Adipocyte (in vitro differentiated cells): ENCODE measurements around the gene STEAP4.
A peak's percentile ranks its signal among the peaks of the same experiment; 100 is the strongest.

Source experiments
- DNase-seq: peaks from one replicate; pipeline ENCODE4 v3.0.0-alpha.2; 2015; ENCODE audit warnings: low read depth
- H3K27me3 ChIP-seq: replicated peaks from 2 replicates; pipeline ENCODE4 v1.7.0; 2013; ENCODE audit warnings: mild to moderate bottlenecking, low read length, moderate library complexity; ENCODE audit not compliant: control insufficient read depth, insufficient read depth
- H3K36me3 ChIP-seq: 2 replicates; pipeline ENCODE4 v1.7.0; 2013; ENCODE audit warnings: low read length, mild to moderate bottlenecking, moderate library complexity; ENCODE audit not compliant: control insufficient read depth, insufficient read depth, severe bottlenecking
- H3K4me1 ChIP-seq: 2 replicates; pipeline ENCODE4 v1.7.0; 2013; ENCODE audit warnings: mild to moderate bottlenecking, low read length, moderate library complexity; ENCODE audit not compliant: control insufficient read depth, insufficient read depth
- H3K4me3 ChIP-seq: 2 replicates; pipeline ENCODE4 v1.7.0; 2013; ENCODE audit warnings: mild to moderate bottlenecking, low read length, moderate library complexity
- H3K9ac ChIP-seq: 2 replicates; pipeline ENCODE4 v1.7.0; 2013; ENCODE audit warnings: mild to moderate bottlenecking, low read length, moderate library complexity
- H3K9me3 ChIP-seq: 2 replicates; pipeline ENCODE4 v1.7.0; 2013; ENCODE audit warnings: mild to moderate bottlenecking, low read length, moderate library complexity; ENCODE audit not compliant: control insufficient read depth

The STEAP4 gene

DNA sequence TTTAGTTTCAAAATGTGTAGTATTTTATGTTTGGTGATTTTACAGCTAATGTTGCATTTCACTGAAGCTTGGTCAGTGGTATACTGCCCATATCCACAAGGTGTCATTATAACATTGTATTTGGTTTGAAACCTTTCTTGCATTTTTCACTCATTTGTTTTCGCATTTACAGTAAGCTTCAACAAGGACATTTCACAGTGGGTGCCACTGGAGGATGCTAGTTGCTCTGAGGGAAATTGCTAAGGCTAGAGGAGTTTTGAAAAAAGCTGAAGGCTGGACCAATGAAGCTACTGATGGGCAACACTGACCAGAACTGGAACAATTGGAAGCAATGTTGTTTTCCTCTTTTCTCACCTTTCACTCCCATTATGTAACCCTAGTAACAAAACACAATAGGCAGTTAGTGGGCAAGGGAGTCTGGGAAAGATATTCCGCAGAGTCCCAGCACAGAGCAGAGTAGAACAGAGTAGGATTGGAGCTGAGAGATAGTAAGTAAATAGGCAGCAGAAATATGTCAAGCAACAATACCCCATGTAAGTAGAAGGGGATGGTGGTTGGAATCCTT, 63.3 kb downstream of the STEAP4 start:
- no peaks in the 10 kb centered on the region for H3K9me3 ChIP-seq
- no peaks in the 10 kb centered on the region for H3K36me3 ChIP-seq
- H3K4me3 ChIP-seq = no peak overlapping the region
- no peak overlapping the region for H3K9ac ChIP-seq
- no peaks in the 10 kb centered on the region for H3K4me1 ChIP-seq
- peak; percentile 74 for DNase-seq
- no peaks in the 10 kb centered on the region for H3K27me3 ChIP-seq

- Histone ChIP-seq H3K4me3 (no peak overlapping the region), H3K36me3 (no peaks in the 10 kb centered on the region), H3K9ac (no peak overlapping the region), H3K4me1 (no peaks in the 10 kb centered on the region), H3K27me3 (no peaks in the 10 kb centered on the region), H3K9me3 (no peaks in the 10 kb centered on the region)
- DNase-seq = no peak
Measured at GRCh38 chr7:88239852-88240251, 66.8 kb downstream of the STEAP4 start.

- no peak overlapping the region for H3K9ac ChIP-seq
- H3K4me3 ChIP-seq = no peak overlapping the region
- H3K36me3 ChIP-seq = no peaks in the 10 kb centered on the region
- no peaks in the 10 kb centered on the region for H3K27me3 ChIP-seq
- H3K9me3 ChIP-seq = no peaks in the 10 kb centered on the region
- DNase-seq = no peak
- no peaks in the 10 kb centered on the region for H3K4me1 ChIP-seq
Measured at GRCh38 chr7:88233828-88234227, 72.9 kb downstream of the STEAP4 start.

DNA sequence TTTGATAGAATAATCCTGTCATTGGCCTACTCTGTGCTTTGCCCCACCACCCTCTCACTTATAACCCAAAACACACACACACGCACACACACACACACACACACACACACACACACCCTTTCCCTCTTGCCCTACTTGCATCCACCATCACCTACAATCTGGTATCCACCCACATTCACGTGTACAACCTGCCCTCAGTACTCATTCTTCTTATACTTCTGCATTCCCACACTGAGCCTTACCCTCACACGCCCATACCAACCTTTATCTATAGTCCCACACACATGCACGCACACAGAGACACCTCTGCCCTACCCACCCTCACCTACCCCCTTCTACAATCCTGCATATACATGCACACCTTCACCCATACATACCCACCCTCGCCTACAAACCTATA, 76.0 kb downstream of the STEAP4 start:
- Histone ChIP-seq H3K27me3 (no peaks in the 10 kb centered on the region), H3K9ac (no peak overlapping the region), H3K4me1 (peaks cover 18% of the 10 kb centered on the region), H3K9me3 (peaks cover 4% of the 10 kb centered on the region), H3K4me3 (no peak overlapping the region), H3K36me3 (no peaks in the 10 kb centered on the region)
- no peak for DNase-seq

- no peaks in the 10 kb centered on the region for H3K36me3 ChIP-seq
- no peaks in the 10 kb centered on the region for H3K27me3 ChIP-seq
- no peak overlapping the region for H3K4me3 ChIP-seq
- H3K9me3 ChIP-seq = peaks cover 4% of the 10 kb centered on the region
- H3K4me1 ChIP-seq = peaks cover 26% of the 10 kb centered on the region
- DNase-seq = no peak
- no peak overlapping the region for H3K9ac ChIP-seq
Measured at GRCh38 chr7:88229302-88229995, 77.2 kb downstream of the STEAP4 start.

GRCh38 chr7:88226886-88227516, 79.7 kb downstream of the STEAP4 start:
- H3K27me3 ChIP-seq = no peaks in the 10 kb centered on the region
- peak overlapping the region; percentile 48 for H3K4me3 ChIP-seq
- DNase-seq = peak; percentile 56
- H3K36me3 ChIP-seq = no peaks in the 10 kb centered on the region
- no peak overlapping the region for H3K9ac ChIP-seq
- H3K9me3 ChIP-seq = peaks cover 4% of the 10 kb centered on the region
- peaks cover 26% of the 10 kb centered on the region for H3K4me1 ChIP-seq

DNA sequence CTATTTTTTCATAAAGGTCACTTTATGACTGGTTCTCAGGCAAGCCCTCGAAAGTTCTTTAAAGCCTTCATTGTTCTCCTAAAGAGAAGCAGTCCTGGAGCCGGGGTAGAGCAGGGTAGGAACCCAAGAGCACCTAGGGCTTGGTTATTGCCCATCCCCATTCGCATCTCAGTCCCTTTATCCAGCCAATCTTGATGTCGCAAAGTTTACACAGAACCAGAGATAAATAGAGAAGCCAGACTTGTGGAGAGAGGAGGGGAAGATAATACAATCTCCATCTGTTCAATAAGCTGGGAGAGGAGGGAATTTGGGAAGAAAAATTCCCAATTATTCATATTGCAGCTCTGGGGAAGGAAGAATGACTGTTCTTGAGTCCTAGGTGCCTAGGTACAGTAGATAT, 80.5 kb downstream of the STEAP4 start:
- Histone ChIP-seq H3K4me3 (no peak overlapping the region), H3K36me3 (no peaks in the 10 kb centered on the region), H3K4me1 (peaks cover 28% of the 10 kb centered on the region), H3K9ac (no peak overlapping the region), H3K27me3 (no peaks in the 10 kb centered on the region), H3K9me3 (peaks cover 4% of the 10 kb centered on the region)
- DNase-seq = no peak

DNA sequence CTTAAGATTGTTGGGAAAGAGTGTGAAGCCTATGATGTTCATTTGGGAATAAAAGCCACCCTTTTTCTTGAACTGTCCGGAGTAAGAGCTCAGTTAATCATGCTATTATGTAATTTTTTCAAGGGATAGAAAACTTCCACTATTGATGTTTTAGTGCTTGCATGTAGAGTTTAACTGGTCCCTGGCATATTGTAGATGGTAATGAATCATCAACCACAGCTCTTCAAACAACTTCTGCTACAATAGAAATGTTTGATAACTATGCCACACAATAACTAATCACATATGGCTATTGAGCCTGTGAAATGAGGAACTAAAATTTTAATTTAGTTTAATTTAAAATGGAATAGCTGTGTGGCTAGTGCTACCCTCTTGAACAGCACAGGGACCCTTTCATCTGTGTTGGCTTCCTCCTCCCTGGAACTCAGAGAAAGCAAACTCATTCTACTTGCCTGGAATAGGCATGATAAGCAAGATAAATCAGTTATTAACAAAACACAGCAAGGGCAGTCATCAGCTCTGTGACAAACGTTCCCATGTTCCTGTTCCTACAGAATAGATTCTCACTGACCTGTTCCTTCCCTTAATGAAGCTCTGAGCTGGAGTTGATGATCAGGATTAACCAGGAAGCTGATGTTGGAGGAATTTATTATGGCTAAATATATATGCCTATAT, 82.0 kb downstream of the STEAP4 start:
- Histone ChIP-seq H3K9ac (no peak overlapping the region), H3K27me3 (no peaks in the 10 kb centered on the region), H3K36me3 (no peaks in the 10 kb centered on the region), H3K9me3 (peaks cover 4% of the 10 kb centered on the region), H3K4me3 (no peak overlapping the region), H3K4me1 (peaks cover 34% of the 10 kb centered on the region)
- peak; percentile 16 for DNase-seq

DNA sequence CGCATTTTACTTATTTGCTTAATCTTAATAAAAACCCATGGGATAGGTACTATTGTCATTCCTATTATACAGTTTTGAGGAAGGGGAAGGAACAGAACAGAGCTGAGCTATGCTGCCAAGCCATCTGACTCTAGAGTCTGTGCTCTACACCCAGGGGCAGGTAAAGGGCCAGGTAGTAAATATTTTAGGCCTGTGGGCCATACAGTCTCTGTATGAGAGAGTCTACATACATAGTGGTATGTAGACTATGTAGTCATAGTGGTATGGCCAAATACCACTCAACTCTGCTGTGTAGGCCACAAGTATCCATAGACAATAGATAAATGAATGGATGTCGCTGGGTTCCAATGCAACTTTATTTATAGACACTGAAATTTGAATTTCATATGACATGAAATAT, 83.4 kb downstream of the STEAP4 start:
- no peak for DNase-seq
- Histone ChIP-seq H3K9me3 (no peaks in the 10 kb centered on the region), H3K27me3 (no peaks in the 10 kb centered on the region), H3K9ac (no peak overlapping the region), H3K36me3 (no peaks in the 10 kb centered on the region), H3K4me3 (no peak overlapping the region), H3K4me1 (peaks cover 42% of the 10 kb centered on the region)
